Testis (tissue), 2 donors: ENCODE measurements around the gene P3H2.

ENCODE experiments used
- POLR2A ChIP-seq: fragments of 450-650 bp; IDR thresholded peaks from one replicate; pipeline ENCODE4 v1.6.1; 2017; ENCODE audit warnings: antibody characterized with exemption, mild to moderate bottlenecking, moderate library complexity
- TF ChIP-seq, protein P1 (sequence below), 3 experiments: fragments of 450-650 bp in 2 of 3; fragments of 200-600 bp in 1 of 3; sonication (generic) in 1 of 3; IDR thresholded peaks; one replicate each; pipeline ENCODE4 v1.5.1; 2016 to 2019; ENCODE audit warnings: antibody characterized with exemption in 3 of 3, mild to moderate bottlenecking in 2 of 3, moderate library complexity in 1 of 3

DNA sequence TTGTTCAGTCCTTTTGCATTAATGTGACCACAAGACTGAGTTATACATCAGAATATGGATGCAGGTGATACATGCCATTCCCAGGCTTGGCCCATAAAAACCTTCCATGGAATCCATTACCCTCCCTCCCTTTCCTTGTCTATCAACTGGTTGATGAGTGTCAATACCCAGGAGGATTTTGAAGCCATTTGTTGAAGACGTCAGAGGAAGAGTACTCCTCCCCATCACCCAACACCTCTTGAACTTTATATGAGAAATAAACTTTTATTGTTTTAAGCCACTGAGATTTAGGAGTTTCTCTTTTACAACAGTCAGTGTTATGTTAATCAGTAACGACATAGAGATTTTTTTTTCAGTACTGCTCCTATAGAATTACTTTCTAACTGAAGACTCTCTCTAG is 55.5 kb downstream of the P3H2 start:
- TF ChIP-seq, protein P1, sequence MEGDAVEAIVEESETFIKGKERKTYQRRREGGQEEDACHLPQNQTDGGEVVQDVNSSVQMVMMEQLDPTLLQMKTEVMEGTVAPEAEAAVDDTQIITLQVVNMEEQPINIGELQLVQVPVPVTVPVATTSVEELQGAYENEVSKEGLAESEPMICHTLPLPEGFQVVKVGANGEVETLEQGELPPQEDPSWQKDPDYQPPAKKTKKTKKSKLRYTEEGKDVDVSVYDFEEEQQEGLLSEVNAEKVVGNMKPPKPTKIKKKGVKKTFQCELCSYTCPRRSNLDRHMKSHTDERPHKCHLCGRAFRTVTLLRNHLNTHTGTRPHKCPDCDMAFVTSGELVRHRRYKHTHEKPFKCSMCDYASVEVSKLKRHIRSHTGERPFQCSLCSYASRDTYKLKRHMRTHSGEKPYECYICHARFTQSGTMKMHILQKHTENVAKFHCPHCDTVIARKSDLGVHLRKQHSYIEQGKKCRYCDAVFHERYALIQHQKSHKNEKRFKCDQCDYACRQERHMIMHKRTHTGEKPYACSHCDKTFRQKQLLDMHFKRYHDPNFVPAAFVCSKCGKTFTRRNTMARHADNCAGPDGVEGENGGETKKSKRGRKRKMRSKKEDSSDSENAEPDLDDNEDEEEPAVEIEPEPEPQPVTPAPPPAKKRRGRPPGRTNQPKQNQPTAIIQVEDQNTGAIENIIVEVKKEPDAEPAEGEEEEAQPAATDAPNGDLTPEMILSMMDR (IDR thresholded peaks at IDR 0.05), result no peak
- no peak for TF ChIP-seq POLR2A
